Measurements from ENCODE around the gene SMAD6.

The SMAD6 gene

GRCh38 chr15:66721501-66721937, 19.5 kb downstream of the SMAD6 start:
- no peak for DNase-seq (ENCODE audit: low spot score)

GRCh38 chr15:66721954-66722353, 19.9 kb downstream of the SMAD6 start:
- DNase-seq (ENCODE audit: low spot score) = no peak

GRCh38 chr15:66722757-66723540, 20.9 kb downstream of the SMAD6 start:
- no peak for DNase-seq (ENCODE audit: low spot score)

DNA sequence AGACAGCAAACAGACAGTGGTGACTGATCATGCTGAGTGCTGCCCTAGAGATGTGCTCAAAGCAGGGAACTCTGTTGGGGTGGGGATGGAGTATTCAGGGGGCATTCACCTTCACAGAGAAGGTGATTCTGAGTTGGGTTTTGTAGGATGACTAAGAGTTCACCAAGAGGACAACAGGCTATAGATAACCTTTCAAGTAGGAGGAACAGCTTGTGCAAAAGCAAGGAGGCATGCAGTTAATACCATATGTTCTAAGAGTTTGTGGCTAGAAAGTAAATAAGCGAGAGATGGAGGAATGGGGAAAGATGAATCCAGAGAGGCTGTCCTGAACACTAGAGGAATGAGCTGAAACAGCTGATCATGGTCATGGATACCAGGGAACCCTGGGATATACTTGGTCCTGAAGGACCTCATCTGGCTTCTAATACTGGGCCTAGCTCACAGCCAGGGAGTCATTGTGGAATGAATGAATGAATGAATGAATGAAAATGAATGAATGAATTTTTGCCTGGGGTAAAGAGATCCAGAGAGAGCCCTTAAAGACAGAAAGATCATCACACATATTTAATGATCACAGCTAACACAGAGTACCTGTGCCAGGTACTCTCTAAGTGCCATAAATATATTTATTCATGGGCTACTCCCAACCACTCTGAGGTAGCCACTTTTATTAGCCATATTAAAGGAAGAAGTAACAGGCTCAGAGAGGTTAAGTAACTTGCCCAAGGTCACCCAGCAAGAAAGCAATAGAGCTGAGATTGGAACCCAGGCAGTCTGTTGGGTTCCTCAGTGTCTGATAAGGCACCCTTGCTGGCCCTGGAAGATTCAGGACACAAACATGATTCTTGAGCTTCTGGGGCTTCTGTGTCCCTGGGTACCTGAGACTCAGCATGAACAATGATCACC, 22.0 kb downstream of the SMAD6 start:
- no peak for DNase-seq (ENCODE audit: low spot score)

GRCh38 chr15:66724732-66725463, 22.9 kb downstream of the SMAD6 start:
- DNase-seq (ENCODE audit: low spot score) = no peak

DNA sequence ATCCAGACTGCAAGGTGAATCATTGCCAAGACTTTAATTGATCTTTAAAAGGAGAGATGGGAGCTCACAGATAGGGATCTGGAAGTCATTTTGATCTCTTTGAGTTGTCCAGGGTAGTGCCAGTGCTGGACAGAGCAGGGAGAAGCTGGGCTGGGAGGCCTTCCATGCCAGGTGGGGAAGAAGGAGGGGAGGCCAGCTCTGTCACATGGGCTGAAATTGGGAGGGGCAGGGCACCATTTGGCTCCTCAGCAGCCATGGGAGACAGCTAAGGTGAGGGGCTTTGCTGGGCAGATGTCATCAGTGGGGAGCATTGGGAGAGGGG, 23.4 kb downstream of the SMAD6 start:
- no peak for DNase-seq (ENCODE audit: low spot score)

DNA sequence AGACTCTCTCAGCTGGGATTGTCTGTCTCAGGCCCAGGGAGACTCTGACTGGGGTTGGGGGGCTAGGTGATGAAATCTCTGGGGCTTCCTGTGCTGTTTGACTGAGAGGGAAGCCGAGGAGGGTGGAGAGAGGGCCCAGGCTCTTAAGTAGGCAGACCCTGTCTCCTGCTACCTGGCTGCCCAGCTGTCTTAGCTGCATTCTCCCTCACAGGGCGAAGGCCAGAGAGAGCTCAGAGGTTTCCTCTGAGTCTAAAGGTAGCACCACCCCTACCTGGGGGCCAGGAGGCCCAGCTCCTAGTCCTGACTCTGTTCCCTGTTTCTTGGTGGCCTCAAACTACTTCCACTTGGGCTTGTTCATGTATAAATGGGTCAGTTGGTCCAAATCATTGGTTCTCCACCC, 24.4 kb downstream of the SMAD6 start:
- no peak for DNase-seq (ENCODE audit: low spot score)

GRCh38 chr15:66729331-66729951, 27.4 kb downstream of the SMAD6 start:
- DNase-seq (ENCODE audit: low spot score) = no peak

DNA sequence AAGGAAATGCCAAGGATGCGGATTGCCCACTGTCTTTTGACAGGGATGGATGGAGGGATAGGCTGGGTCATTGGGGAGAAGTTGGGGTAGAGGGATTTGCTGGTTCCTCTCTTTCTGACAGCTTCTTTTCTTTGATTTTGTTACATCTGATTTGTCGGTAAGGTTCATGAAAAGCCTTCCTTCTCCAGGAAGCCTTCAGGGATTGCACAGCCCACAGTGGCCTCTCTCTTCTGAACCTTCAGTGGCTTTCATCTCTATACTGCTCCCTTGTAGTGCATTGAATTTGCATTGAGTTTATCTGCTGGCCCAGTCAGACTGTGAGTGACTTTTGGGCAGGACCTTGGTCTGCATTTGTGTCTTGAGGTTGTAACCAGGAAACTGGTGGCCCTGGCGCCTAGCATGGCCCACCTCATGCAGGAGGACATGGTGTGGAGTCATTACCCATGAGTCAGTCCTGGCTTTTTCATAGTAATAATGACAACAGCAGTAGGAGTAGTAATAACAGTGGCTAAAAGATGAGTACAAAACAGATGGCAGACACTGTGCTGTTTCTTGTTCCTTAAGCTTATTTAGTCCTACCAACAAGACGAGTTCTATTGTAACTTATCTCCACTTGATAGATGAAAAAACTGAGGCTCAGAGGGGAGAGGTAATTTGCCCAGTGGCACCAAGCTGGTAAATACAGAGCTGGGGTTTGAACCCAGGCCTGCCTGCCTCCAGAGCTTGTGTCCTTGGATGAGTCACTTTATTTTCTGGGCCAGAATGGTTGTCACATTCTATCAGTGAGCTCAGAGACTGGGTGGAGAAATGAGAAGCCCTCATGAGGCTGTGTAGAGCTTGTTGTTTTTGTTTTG, 28.4 kb downstream of the SMAD6 start:
- no peak for DNase-seq (ENCODE audit: low spot score)

DNA sequence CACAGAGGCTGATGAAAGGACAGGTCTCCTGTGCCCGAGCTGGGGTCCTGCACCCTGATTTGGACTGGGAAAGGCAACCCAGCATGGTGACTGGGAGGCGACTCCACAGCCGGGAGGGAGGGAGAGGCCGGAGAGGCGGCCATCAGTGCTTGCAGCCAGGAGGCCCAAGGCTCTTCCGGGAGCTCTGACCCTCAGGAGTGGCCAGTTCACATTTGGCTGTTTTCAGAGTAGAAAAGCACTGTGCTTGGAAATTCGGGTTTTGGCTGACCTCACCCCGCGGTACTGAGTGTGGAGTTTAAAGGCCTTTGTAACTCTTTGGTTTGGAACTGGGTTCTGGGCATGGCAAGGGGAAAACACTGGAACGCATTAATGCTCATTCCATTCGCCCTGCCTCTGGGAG, 31.9 kb downstream of the SMAD6 start:
- DNase-seq (ENCODE audit: low spot score) = no peak

GRCh38 chr15:66734961-66735908, 33.2 kb downstream of the SMAD6 start:
- no peak for DNase-seq (ENCODE audit: low spot score)

DNA sequence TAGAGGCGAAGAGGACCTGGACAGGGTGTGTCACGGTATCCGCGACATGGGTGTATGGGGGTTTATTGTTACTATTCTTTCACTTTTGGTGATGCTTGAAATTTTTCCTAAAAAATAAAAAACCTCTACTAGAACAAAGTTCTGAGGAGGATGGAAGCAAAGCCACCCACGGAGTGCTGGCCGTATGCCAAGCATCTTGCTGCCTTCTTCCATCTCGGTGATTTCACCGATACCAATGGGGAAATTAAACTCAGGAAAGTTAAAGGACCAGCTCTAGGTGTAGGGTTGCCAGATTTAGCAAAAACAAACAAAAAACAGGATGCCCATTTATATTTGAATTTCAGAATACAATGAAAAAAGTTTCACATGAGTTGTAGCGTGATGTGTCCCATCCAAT, 33.9 kb downstream of the SMAD6 start:
- no peak for DNase-seq (ENCODE audit: low spot score)

DNA sequence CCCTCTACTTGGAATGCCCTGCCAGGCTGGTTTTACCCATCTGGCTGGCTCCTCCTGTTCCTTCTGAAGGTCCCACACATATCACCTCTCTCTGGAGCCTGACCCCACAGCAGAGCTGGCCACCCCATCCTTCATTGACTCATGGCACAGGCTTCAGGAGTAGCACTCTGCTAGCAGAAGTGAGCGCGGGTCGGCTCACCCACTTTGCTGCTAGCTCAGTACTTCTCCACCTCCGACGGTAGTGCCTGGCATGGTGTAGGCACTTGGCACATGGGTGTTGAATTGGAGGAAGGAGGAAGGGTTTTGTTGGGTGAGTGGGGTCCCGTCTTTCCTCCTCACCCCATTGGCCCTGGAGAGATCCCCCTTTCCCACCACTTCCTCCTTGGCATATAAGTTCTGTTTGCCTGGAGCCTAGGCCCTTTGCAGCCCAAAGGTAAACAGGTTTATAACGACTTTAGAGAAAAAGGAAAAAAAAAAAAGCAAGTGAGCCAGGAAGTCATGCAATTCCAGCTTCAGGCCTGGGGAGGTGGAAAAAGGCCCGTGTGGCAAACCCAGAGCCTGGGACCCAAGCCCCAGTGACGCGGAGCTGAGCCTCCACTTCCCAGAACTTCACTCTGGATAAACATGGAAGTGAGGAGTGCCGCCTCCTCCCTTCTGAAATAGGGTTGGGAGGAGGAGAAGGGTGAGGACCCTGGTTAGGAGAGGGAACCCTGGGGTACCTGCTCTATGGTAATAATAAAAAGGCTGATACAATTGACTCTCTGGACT, 35.4 kb downstream of the SMAD6 start:
- DNase-seq (ENCODE audit: low spot score) = no peak

GRCh38 chr15:66738116-66738515, 36.1 kb downstream of the SMAD6 start:
- no peak for DNase-seq (ENCODE audit: low spot score)

- DNase-seq (ENCODE audit: low spot score) = no peak
Observed at GRCh38 chr15:66738595-66738994, 36.6 kb downstream of the SMAD6 start.

DNA sequence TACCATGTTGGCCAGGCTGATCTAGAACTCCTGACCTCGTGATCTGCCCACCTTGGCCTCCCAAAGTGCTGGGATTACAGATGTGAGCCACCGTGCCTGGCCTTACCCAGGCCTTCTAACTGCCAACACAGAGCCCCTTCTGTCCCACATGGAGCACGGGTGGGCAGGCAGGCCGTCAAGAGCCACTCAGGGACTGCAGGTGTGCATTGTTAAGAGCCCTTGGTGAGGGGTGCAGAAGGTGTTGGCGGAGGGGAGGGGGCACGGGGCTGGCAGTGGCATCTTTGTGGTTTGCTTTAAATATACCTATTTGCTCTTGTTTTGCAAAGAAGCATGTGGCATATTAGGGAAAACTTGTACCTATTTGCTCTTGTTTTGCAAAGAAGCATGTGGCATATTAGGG, 37.3 kb downstream of the SMAD6 start:
- no peak for DNase-seq (ENCODE audit: low spot score)

- DNase-seq (ENCODE audit: low spot score) = no peak
Observed at GRCh38 chr15:66740802-66741201, 38.8 kb downstream of the SMAD6 start.

DNA sequence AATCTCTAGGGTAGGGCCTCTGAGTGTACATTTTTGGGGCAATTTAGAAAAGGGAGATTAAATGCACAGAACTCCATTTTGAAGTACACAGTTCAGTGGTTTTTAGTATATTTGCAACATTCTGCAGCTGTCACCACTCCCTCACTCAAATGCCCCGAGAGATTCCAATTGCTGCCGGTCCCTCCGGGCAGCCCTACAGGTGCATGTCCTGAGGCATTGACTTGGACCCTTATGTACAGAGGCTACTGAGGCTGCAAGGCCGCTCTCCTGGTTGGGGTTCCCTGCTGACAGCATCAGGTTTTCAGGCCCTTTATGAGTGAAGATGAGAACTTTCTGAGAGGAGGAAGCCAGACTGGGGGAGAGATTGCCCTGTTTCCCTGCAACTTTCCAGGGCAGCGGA, 39.6 kb downstream of the SMAD6 start:
- DNase-seq (ENCODE audit: low spot score) = no peak

DNA sequence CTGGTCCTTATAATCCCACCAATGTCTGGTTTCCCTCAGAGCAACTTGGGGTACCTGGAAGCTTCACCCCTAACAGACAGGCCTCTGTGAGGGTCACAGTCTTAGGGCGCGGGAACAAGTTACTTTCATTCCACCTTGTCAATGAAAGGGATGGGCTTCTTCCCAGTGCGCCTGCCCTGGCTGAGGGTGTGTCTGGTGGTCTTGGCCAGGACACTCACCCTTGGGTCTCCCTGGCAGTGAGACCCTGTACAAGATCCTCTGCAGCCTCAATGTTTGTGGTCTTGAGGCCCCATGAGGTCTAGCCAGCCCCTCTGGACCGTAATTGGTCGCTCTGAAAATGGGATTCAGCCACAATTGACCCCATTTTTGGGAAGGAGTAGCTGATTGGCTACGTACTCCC, 40.2 kb downstream of the SMAD6 start:
- no peak for DNase-seq (ENCODE audit: low spot score)

All from COLO829 (cell line).